HepG2 (cell line): ENCODE data around the gene MEX3A. TPM values are rescaled to one million over a fixed set of nuclear protein-coding genes. Genes with fewer than 3 reads are reported as not detected.

ENCODE experiments used
- AHDC1 ChIP-seq: sonication (generic); formaldehyde crosslinking; IDR thresholded peaks from 2 replicates; pipeline ENCODE4 v1.5.1; 2020; ENCODE audit warnings: mild to moderate bottlenecking, missing genetic modification reagents, borderline replicate concordance
- CBX5 ChIP-seq: sonication (generic); formaldehyde crosslinking; IDR thresholded peaks from 2 replicates; pipeline ENCODE4 v1.4.0; 2020; ENCODE audit warnings: missing genetic modification reagents, borderline replicate concordance
- CENPT ChIP-seq: sonication (generic); formaldehyde crosslinking; IDR thresholded peaks from 2 replicates; pipeline ENCODE4 v1.8.0; 2022; ENCODE audit warnings: low read depth, mild to moderate bottlenecking, moderate library complexity, missing genetic modification reagents
- ELF3 ChIP-seq: IDR thresholded peaks from 2 replicates; pipeline ENCODE4 v1.6.1; 2016; ENCODE audit warnings: missing genetic modification reagents, missing compliant biosample characterization
- FIP1L1 ChIP-seq: fragments of 200-400 bp; formaldehyde crosslinking; IDR thresholded peaks from 2 replicates; pipeline ENCODE4 v1.6.1; 2018; ENCODE audit warnings: low read depth, mild to moderate bottlenecking, low read length, moderate library complexity, borderline replicate concordance; ENCODE audit not compliant: insufficient read depth
- HBP1 ChIP-seq: IDR thresholded peaks from 2 replicates; pipeline ENCODE4 v1.6.1; 2016; ENCODE audit warnings: low read depth, control low read depth
- HDAC1 ChIP-seq: sonication (generic); formaldehyde crosslinking; IDR thresholded peaks from 2 replicates; pipeline ENCODE4 v1.5.1; 2020; ENCODE audit warnings: mild to moderate bottlenecking, missing genetic modification reagents
- KAT2B ChIP-seq: fragments of 150-350 bp; IDR thresholded peaks from 2 replicates; pipeline ENCODE4 v1.6.1; 2014; ENCODE audit warnings: low read depth, low read length, borderline replicate concordance
- MAZ ChIP-seq, 2 experiments: sonication (generic) in 1 of 2; formaldehyde crosslinking in 1 of 2; IDR thresholded peaks; 2 replicates each; pipeline versions ENCODE4 v1.5.0 to v1.6.1; 2012 to 2020; ENCODE audit warnings: low read depth in 2 of 2, mild to moderate bottlenecking in 2 of 2, borderline replicate concordance in 1 of 2, improper control_type of control experiment in 1 of 2, low read length in 1 of 2, missing genetic modification reagents in 1 of 2, moderate library complexity in 1 of 2
- MED13 ChIP-seq: sonication (generic); formaldehyde crosslinking; IDR thresholded peaks from 2 replicates; pipeline ENCODE4 v1.5.0; 2020; ENCODE audit warnings: missing genetic modification reagents
- NFRKB ChIP-seq: fragments of 450-650 bp; IDR thresholded peaks from 2 replicates; pipeline ENCODE4 v1.6.1; 2017
- PATZ1 ChIP-seq: sonication (generic); formaldehyde crosslinking; IDR thresholded peaks from 2 replicates; pipeline ENCODE4 v1.4.0; 2020; ENCODE audit warnings: missing genetic modification reagents
- RFX5 ChIP-seq: IDR thresholded peaks from 2 replicates; pipeline ENCODE4 v1.6.1; 2011; ENCODE audit warnings: low read depth, low read length, improper control_type of control experiment
- RFXAP ChIP-seq: sonication (generic); formaldehyde crosslinking; IDR thresholded peaks from 2 replicates; pipeline ENCODE4 v1.4.0; 2020; ENCODE audit warnings: missing genetic modification reagents, borderline replicate concordance
- SALL1 ChIP-seq: sonication (generic); formaldehyde crosslinking; IDR thresholded peaks from 2 replicates; pipeline ENCODE4 v1.8.0; 2022; ENCODE audit warnings: mild to moderate bottlenecking, missing genetic modification reagents
- ZNF362 ChIP-seq: sonication (generic); formaldehyde crosslinking; IDR thresholded peaks from 2 replicates; pipeline ENCODE4 v1.4.0; 2020; ENCODE audit warnings: missing genetic modification reagents, mild to moderate bottlenecking, borderline replicate concordance
- ZSCAN20 ChIP-seq: sonication (generic); formaldehyde crosslinking; IDR thresholded peaks from 2 replicates; pipeline ENCODE4 v1.4.0; 2020; ENCODE audit warnings: missing genetic modification reagents, mild to moderate bottlenecking, borderline replicate concordance
- ZSCAN29 ChIP-seq: sonication (generic); formaldehyde crosslinking; conservative IDR thresholded peaks from 2 replicates; pipeline ENCODE4 v1.4.0; 2020; ENCODE audit warnings: mild to moderate bottlenecking, missing genetic modification reagents
- polyA plus RNA-seq, 8 experiments: library from polyadenylated mRNA; depleted of rRNA in 3 of 8; stranded (reverse) in 7 of 8; unstranded in 1 of 8; fragments of >200 nt; fragmentation: Illumina TruSeq in 4 of 8; extraction: Trizol in 4 of 8; gene quantifications; 2 replicates each; pipeline versions ENCODE4 v1.2.1 to v1.2.3, GENCODE V29; 2011 to 2016; ENCODE audit warnings: low read depth in 4 of 8, missing spikeins in 1 of 8, mixed read lengths in 1 of 8; ENCODE audit not compliant: insufficient read depth in 1 of 8
- total RNA-seq, 5 experiments: library from RNA; depleted of rRNA; stranded (reverse); fragments of >200 nt; fragmentation: Illumina TruSeq; extraction: Trizol; gene quantifications; 2 replicates each; pipeline ENCODE4 v1.2.3, GENCODE V29; 2016; ENCODE audit warnings: low read depth in 1 of 5

The MEX3A gene
- total and polyA plus RNA-seq, 2 of the 13 experiments (the other 11 are each of a cell fraction or from before 2014, with no cell fraction given): 7.6 to 9.1 TPM

- TF ChIP-seq AHDC1 (CRISPR knock-in tag) (no peak), PATZ1 (CRISPR knock-in tag) (peak; percentile 41), MED13 (CRISPR knock-in tag) (no peak), HDAC1 (peak; percentile 46), ZNF362 (CRISPR knock-in tag) (no peak), RFXAP (CRISPR knock-in tag) (0 out of 2 replicates have a peak, but pooled peaks have one; percentile 35), ELF3 (0 out of 2 replicates have a peak, but pooled peaks have one; percentile 24), ZSCAN29 (0 out of 2 replicates have a peak, but pooled peaks have one; percentile 66), KAT2B (no peak), CENPT (no peak), MAZ (IDR thresholded peaks at IDR 0.05; ENCODE audit: borderline replicate concordance, low read depth, low read length) (peak; percentile 98), MAZ (CRISPR knock-in tag; IDR thresholded peaks at IDR 0.05; ENCODE audit: low read depth) (peak; percentile 52; the same call in 1 of the 2 replicates), SALL1 (CRISPR knock-in tag) (peak; percentile 63), RFX5 (no peak), HBP1 (CRISPR knock-in tag) (peak; percentile 55; the same call in 1 of the 2 replicates), FIP1L1 (no peak), NFRKB (no peak), CBX5 (CRISPR knock-in tag) (no peak), ZSCAN20 (CRISPR knock-in tag) (no peak)
Observed at GRCh38 chr1:156115514-156116374, 33.5 kb upstream of the MEX3A start (continued).
